ENCODE results near the gene SLC39A12.

GRCh38 chr10:17907641-17908040, 44.1 kb upstream of the SLC39A12 start:
- TF ChIP-seq EGR1 (IDR thresholded peaks at IDR 0.05) (no peak), EP300 (IDR thresholded peaks at IDR 0.05; ENCODE audit: borderline replicate concordance) (no peak), FOXM1 (IDR thresholded peaks at IDR 0.05; ENCODE audit: borderline replicate concordance, low read depth) (no peak), TAF1 (IDR thresholded peaks at IDR 0.05; ENCODE audit: low read depth) (no peak), MAX (IDR thresholded peaks at IDR 0.05) (no peak), ZBTB7A (IDR thresholded peaks at IDR 0.05; ENCODE audit: low read depth) (no peak), YY1 (IDR thresholded peaks at IDR 0.05; ENCODE audit: low read depth) (no peak), CREB1 (IDR thresholded peaks at IDR 0.05; ENCODE audit: low read depth) (no peak), RAD21 (IDR thresholded peaks at IDR 0.05; ENCODE audit: low read depth) (no peak), TEAD4 (IDR thresholded peaks at IDR 0.05) (no peak)
- TF ChIP-seq, protein P1, sequence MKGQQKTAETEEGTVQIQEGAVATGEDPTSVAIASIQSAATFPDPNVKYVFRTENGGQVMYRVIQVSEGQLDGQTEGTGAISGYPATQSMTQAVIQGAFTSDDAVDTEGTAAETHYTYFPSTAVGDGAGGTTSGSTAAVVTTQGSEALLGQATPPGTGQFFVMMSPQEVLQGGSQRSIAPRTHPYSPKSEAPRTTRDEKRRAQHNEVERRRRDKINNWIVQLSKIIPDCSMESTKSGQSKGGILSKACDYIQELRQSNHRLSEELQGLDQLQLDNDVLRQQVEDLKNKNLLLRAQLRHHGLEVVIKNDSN (IDR thresholded peaks at IDR 0.05) = no peak
